Activated T-cell treated with anti-CD3 and anti-CD28 coated beads, Interleukin-2, amount 50 U/mL, for 48 hours (primary cell): ENCODE data around the gene SNX32.

Experiments
- DNase-seq, 2 experiments: peaks; one replicate each; pipeline ENCODE4 v3.0.0-alpha.2; 2020

The SNX32 gene

GRCh38 chr11:65857853-65858680 lies 24.3 kb downstream of the SNX32 start, which contains the start of gene CFL1:
TSS of gene CFL1 (minus strand) at chr11:65858180. CDS start at chr11:65858099, 81 bp downstream.
- DNase-seq, result peak; percentile 97 to 98

- no peak for DNase-seq
Observed at GRCh38 chr11:65858681-65859087, 24.9 kb downstream of the SNX32 start.

DNA sequence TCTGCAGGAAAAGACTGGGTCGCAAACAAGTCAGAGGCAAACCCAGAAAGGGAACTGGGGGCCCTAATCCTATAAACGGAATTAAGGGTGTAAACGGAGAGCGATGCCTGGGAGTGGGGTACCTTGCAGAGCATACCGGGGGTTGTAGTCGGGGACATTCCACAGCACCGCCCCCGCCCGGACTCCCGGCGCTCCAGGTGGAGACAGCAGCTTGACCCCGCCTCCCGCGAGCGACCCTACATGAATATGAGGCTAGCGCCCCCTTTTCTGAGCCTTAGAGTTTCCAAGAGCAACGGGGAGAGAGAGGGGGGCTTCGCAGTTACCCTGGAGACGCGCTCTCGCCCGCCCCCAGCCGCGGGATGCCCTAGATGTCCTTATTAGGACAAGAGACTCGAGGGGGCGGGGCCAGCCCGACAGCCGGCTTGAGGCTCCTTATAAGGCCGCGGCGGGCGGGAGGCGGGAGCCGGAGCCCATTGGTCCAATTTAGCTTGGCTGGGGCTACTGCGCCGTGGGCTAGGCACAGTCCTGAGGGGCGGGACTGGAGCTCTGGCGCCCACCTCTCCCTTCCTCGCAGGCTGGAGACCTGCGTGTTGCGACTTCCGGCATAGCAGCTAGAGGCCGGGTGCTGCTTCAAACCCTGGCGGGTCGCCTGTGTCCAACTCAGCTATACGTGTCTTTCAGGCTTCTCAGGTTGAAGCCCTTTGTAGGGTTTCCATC lies 25.5 kb downstream of the SNX32 start:
- DNase-seq, result peak; percentile 98

DNA sequence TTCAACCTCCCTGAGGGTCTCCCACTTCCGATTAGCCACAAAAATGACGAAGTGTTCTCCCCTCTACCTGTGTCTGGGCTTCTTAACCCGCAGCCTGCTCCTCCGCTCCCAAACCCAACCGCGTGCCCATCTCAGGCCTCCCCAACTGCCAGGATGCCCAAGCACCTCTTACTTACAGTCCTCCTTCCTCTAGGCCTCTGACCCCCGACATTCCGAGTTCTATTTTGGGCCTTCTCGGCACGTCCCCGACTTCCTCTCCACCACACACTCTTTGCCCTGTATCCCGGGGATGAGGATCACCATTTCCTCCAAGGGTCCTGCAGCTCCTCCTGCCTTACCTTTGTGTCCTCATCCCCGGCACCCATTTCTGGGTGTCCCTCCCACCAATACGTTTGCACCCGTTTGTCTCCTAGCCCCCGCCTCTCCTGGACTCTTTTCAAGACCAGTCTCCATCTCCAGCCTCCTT lies 26.1 kb downstream of the SNX32 start:
- no peak for DNase-seq

GRCh38 chr11:65860278-65861164 lies 26.8 kb downstream of the SNX32 start, which contains the start of gene MUS81:
TSS of gene MUS81 (plus strand) at chr11:65860433. CDS start at chr11:65860754, 321 bp downstream.
- peak; percentile 98 for DNase-seq

DNA sequence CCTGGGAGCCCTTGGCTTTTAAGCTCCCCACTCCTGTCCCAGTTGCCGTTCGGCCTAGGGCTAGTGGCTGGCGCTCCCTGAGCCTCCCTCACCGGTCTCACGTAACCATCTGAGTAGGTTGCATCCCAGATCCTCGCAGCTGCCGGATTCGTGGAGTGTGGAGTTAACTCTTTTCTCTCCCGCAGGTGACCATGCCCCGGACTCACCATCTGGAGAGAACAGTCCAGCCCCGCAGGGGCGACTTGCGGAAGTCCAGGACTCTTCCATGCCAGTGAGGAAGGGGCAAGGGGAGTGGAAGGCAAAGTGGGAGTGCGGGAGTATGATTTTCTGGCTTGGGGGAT lies 27.4 kb downstream of the SNX32 start:
- DNase-seq, result no peak

DNA sequence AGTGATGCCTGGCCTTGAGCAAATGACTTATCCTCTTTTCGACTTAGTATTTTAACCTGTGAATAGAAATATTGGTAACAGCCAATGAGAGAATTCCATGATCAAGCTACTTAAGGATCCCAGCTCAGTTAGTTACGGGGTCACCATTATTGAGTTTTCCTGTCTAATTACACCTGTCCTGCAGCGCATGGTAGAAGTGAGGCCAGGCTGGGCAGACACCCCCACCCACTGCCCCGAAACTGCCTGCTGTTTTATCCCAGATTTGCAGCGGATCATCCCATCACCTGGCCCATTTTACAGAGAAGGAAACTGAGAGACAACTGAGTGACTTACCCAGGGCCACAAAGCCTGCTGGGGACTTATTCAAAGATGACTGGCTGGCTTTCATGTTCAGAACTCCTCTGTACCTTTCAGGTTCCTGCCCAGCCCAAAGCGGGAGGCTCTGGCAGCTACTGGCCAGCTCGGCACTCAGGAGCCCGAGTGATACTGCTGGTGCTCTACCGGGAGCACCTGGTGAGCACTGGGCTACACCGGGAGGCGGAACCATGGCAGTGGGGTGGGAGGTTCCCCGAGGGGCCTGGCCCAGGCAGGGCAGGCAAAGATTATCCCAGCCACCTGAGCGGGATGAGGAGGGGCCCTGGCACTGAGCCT lies 27.9 kb downstream of the SNX32 start:
- peak in 1 of 2 experiments; percentile 16 for DNase-seq

DNA sequence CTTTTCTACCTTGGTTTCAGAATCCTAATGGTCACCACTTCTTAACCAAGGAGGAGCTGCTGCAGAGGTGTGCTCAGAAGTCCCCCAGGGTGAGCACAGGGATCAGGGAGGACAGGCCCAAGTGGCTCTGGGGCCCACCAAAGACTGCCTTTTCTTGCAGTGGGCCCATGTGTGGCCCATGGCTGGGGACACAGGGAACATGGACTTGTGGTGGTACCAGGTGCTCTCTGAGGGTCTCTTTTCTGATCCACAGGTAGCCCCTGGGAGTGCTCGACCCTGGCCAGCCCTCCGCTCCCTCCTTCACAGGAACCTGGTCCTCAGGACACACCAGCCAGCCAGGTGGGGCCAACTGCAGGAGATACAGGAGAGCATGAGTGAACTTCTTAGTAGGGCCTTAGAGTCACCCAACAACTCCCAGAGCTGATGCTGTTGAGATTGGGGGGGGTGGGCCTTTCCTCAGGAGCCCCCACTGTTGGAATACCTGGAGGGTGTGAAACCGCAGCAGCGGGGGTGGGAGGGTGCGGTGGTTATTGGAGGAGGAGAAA lies 28.5 kb downstream of the SNX32 start:
- DNase-seq, result no peak

GRCh38 chr11:65862941-65863888 lies 29.5 kb downstream of the SNX32 start:
- DNase-seq, result peak in 1 of 2 experiments; percentile 17

DNA sequence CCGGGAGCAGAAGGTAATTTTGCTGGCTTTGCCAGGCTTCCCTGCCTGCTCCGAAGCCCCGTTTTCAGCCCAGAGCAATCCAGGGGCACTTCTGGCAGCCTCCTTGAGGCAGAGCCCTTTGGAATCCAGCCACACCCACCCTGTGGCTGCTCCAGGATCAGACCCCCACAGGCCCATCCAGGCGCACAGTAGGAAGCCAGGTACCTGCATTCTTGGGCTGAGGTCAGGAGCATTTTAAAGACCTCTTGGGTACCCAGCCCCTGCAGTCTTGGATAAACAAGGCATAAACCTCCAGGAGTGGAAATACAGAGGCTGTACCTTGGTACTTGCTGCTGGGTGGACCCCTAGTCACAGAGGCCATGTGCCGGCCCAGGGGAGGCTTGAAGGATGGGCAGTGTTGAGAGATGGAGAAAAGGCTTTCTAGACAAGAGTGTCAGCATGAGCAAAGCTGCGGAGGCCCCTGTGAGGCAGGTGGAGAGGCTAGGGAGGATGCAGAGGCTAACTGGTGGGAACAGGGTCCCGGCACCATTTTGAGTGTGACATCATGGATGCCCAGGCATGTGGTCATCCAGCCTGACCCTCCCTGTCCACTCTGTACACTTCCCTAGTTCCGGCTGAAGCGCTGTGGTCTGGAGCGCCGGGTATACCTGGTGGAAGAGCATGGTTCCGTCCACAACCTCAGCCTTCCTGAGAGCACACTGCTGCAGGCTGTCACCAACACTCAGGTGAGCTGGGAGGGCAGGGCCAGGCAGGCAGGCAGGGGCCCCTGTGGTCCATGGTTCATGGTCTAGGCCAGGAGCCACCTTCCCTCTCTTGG lies 30.3 kb downstream of the SNX32 start:
- no peak for DNase-seq

DNA sequence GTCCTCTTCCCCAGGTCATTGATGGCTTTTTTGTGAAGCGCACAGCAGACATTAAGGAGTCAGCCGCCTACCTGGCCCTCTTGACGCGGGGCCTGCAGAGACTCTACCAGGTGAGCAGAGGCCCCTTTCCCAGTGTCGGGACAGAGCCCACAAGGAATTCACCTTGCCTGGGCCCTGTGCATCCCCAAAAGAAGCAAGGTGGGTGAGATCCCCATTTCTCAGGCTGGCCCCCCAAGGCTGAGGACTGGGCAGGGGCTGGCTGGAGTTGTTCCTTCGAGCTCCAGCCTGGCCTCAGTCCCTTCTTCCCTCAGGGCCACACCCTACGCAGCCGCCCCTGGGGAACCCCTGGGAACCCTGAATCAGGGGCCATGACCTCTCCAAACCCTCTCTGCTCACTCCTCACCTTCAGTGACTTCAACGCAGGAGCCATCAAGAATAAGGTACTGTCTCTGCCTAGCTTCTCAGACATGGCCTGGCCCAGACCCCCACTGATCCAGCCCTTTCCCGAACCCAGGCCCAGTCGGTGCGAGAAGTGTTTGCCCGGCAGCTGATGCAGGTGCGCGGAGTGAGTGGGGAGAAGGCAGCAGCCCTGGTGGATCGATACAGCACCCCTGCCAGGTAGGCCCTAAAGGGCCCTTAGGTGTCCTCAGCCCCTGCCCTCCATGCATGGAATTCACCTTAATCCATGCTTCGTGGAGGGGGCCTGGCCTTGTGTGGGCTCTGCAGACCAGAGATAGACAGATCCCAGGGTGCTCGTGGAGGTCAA lies 31.1 kb downstream of the SNX32 start:
- no peak for DNase-seq

DNA sequence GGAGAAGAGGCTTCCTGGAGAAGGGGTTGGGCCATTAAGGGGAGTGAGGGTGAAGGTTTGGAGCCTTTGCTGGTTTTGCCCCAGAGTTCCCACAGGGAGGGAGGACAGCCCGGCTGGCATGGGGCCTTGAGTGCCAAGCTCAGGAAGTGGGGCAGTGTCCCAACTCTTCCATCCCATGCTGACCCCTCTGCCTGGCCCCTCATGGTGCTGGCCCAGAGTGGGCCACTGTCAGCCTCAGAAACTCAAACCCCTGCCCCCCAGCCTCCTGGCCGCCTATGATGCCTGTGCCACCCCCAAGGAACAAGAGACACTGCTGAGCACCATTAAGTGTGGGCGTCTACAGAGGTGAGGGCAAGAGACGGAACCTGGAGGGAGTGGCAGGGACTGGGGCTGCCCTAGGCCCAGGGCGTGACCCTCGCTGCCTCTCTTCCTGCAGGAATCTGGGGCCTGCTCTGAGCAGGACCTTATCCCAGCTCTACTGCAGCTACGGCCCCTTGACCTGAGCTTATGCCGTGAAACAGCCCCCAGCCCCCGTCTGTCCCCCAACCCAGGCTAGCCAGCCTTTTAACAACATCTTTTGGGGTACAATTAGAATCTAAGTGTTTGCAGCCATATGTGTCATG lies 31.9 kb downstream of the SNX32 start:
- no peak for DNase-seq

DNA sequence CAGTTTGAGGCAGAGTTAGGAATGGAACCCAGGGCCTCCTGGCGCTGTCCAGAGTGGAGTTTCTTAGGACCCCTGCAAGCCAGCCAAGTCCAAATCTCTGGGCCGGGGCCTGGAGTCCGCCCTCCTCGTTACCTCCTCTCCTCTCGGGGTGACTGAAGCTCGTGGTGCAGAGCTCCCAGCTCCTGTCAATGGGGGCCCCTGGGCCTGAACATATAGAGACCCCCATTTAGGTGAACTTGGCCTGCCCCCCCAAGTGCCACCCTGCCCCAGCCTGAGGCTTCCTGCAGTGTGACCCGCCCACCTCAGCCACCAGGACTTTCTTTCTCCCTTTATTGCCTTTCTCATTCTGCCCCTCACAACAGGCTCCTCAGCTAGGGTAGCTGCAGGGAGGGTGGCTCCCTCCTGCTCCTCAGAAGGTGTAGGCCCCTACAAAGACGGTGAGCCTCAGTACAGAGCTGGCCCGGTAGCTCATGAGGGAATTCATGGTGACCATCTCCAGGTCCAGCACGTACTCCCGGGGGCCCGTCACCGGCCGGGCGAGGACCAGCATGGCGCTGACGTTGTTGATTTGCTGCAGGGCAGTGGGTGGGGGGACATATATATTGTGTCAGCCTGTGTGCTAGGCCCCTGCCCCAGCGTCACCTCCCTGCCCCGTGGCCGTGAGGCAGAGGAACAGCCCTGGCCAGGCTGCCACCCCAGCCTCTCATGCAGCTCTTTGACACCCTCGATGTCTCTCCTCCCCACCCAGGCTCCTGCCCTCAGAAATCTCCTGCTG lies 32.9 kb downstream of the SNX32 start:
- no peak for DNase-seq

DNA sequence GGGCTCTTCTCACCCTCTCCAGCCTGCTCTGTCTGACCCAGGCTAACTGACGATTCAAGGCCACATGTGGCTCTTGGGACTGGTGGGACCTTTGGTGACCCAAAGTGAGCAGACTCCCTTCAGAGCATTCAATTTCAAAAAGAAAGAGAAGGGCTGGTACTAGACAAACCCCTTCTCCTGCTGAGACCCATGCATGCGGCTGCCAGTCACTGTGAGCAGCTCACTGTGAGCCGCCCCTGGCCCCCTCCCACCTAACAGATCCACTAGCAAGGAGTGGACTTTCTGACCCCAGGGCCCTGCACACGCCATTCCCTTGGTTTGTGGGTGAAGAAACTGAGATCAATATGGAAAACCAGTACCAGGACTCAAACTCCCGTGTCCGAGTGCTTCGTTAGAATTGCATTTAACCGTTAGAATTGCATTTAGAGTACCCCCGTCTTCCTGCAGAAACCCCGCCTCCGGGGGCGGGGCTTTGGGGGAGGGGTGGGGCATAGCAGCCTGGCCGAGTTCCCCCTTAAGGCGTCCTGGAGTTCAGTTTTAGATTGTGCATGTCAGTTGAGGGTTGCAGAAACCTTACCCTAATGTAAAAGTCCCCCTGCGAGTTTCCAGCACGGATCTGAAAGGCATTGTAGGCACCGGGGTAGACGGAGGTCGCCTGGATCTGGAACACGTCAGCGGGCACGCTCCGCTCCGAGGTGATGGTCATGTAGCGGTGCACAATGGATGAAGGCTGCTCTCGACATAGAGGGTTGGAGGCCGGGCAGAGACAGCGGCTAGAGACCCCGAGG lies 33.7 kb downstream of the SNX32 start:
- DNase-seq, result peak; percentile 51 to 59

GRCh38 chr11:65868076-65868667 lies 34.4 kb downstream of the SNX32 start:
- no peak for DNase-seq

DNA sequence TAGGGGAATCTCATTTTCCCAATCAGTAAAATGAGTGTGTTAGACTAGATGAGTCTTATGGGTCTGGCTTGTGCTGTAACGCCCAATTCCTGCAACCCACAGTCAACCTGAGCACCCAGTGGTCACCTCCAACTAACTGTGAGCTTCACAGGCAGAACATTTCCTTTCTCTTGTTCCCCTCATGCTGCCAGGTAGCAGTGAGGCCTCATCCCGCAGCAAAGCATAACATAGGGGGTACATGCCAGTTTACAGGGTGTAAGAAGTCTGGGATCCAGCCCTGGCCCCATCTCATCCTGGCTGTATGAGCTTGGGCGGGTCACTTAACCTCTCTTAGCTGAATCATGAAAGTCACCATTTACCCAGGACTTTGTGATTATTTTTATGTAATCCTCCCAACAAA lies 35.1 kb downstream of the SNX32 start:
- no peak for DNase-seq
